IMR-90 (cell line): ENCODE data around the gene ACACB.

Experiments used
- BHLHE40 ChIP-seq: fragments of 150-350 bp; IDR thresholded peaks from 2 replicates; pipeline ENCODE4 v1.6.1; 2016; ENCODE audit warnings: mild to moderate bottlenecking, low read depth, low read length
- CEBPB ChIP-seq: IDR thresholded peaks from 2 replicates; pipeline ENCODE4 v1.6.1; 2012; ENCODE audit warnings: low read depth, low read length, improper control_type of control experiment
- MAFK ChIP-seq: IDR thresholded peaks from 2 replicates; pipeline ENCODE4 v1.6.1; 2012; ENCODE audit warnings: low read depth, low read length, improper control_type of control experiment
- POLR2A ChIP-seq: IDR thresholded peaks from 2 replicates; pipeline ENCODE4 v1.6.1; 2012; ENCODE audit warnings: mild to moderate bottlenecking, low read depth, low read length
- RAD21 ChIP-seq: IDR thresholded peaks from 2 replicates; pipeline ENCODE4 v1.6.1; 2012; ENCODE audit warnings: low read length, improper control_type of control experiment
- RCOR1 ChIP-seq: IDR thresholded peaks from 2 replicates; pipeline ENCODE4 v1.6.1; 2012; ENCODE audit warnings: mild to moderate bottlenecking, low read length, improper control_type of control experiment; ENCODE audit not compliant: insufficient replicate concordance
- RFX5 ChIP-seq: IDR thresholded peaks from 2 replicates; pipeline ENCODE4 v1.8.0; 2012; ENCODE audit warnings: low read depth, mild to moderate bottlenecking, low read length, moderate library complexity
- USF2 ChIP-seq: fragments of 150-350 bp; IDR thresholded peaks from 2 replicates; pipeline ENCODE4 v1.6.1; 2017; ENCODE audit warnings: mild to moderate bottlenecking, antibody characterized with exemption, low read length, low read depth
- TF ChIP-seq, protein P1 (sequence below): conservative IDR thresholded peaks from 2 replicates; pipeline ENCODE4 v1.5.1; 2012; ENCODE audit warnings: mild to moderate bottlenecking, low read depth, low read length, improper control_type of control experiment

DNA sequence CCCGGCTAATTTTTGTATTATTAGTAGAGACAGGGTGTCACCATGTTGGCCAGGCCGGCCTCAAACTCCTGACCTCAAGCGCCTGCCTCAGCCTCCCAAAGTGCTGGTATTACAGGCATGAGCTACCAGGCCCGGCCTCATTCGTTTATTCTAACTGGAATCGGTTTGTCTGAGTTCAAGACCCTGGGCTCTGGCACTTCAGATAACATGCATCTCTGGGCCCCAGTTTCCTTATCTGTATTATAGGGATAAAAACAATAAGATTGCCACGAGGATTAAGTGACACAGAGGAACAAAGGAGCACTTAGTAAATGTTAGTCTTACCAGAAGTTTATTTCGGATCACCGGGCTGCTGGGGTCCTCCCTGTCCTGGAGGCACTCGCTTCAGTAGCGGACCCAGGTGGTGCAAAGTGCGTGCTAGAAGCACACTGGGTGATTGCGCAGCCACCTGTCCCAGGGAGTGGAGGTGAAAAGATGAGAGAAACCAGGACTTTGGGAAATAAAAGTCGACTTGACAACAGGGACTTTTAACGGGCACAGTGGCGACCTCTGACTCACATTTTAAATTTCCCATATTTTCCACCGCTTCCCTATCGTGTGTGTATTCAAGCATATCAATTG lies 37.5 kb downstream of the ACACB start:
- TF ChIP-seq CEBPB (no peak), BHLHE40 (no peak), POLR2A (no peak), MAFK (no peak), RAD21 (no peak), RCOR1 (no peak), USF2 (no peak), RFX5 (no peak)
- TF ChIP-seq, protein P1, sequence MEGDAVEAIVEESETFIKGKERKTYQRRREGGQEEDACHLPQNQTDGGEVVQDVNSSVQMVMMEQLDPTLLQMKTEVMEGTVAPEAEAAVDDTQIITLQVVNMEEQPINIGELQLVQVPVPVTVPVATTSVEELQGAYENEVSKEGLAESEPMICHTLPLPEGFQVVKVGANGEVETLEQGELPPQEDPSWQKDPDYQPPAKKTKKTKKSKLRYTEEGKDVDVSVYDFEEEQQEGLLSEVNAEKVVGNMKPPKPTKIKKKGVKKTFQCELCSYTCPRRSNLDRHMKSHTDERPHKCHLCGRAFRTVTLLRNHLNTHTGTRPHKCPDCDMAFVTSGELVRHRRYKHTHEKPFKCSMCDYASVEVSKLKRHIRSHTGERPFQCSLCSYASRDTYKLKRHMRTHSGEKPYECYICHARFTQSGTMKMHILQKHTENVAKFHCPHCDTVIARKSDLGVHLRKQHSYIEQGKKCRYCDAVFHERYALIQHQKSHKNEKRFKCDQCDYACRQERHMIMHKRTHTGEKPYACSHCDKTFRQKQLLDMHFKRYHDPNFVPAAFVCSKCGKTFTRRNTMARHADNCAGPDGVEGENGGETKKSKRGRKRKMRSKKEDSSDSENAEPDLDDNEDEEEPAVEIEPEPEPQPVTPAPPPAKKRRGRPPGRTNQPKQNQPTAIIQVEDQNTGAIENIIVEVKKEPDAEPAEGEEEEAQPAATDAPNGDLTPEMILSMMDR: no peak
